ENCODE measurements around the gene EGFL7. TPM values are rescaled to one million over a fixed set of nuclear protein-coding genes. Genes with fewer than 3 reads are reported as not detected.

The EGFL7 gene
- total and polyA plus RNA-seq, 2 of the 13 experiments (the other 11 are each of a cell fraction or from before 2014, with no cell fraction given): 0.20 to 5.1 TPM

DNA sequence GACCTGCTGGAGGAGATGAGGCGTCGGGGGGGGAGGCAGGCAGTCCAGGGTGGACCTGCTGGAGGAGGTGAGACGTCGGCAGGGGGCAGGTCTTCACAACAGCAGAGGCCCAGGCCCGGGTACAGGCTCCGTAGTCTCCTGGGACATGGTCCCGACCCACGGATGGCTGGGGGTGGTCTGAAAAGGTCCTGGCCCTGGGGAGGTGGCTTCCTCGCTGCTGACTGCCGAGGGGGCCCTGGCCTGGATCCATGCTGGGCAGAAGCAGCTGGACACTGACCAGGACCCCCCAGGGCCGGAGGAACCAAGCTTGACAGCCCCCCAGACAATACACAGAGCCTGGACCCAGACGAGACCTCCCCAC, 8.5 kb downstream of the EGFL7 start:
- peaks cover 48% of the 10 kb centered on the region for H3K4me1 ChIP-seq (ENCODE audit: insufficient read depth, low read length)
- in situ Hi-C loops (cut with HindIII; ENCODE audit: extremely low pct_ligation_motif_present, low pct_unique_long_range_greater_than_20kb): no loop called here
- no peak for TF ChIP-seq SMC3 (IDR thresholded peaks at IDR 0.05; ENCODE audit: low read length)
- TF ChIP-seq PHB2 (IDR thresholded peaks at IDR 0.05; ENCODE audit: partially characterized antibody): no peak
- no peak for TF ChIP-seq RNF2 (conservative IDR thresholded peaks at IDR 0.05; ENCODE audit: low read depth)
- TF ChIP-seq SNAPC2 (CRISPR knock-in tag; IDR thresholded peaks at IDR 0.05): no peak
- no peak for TF ChIP-seq KLF13 (CRISPR knock-in tag; IDR thresholded peaks at IDR 0.05)
- TF ChIP-seq, protein P1, sequence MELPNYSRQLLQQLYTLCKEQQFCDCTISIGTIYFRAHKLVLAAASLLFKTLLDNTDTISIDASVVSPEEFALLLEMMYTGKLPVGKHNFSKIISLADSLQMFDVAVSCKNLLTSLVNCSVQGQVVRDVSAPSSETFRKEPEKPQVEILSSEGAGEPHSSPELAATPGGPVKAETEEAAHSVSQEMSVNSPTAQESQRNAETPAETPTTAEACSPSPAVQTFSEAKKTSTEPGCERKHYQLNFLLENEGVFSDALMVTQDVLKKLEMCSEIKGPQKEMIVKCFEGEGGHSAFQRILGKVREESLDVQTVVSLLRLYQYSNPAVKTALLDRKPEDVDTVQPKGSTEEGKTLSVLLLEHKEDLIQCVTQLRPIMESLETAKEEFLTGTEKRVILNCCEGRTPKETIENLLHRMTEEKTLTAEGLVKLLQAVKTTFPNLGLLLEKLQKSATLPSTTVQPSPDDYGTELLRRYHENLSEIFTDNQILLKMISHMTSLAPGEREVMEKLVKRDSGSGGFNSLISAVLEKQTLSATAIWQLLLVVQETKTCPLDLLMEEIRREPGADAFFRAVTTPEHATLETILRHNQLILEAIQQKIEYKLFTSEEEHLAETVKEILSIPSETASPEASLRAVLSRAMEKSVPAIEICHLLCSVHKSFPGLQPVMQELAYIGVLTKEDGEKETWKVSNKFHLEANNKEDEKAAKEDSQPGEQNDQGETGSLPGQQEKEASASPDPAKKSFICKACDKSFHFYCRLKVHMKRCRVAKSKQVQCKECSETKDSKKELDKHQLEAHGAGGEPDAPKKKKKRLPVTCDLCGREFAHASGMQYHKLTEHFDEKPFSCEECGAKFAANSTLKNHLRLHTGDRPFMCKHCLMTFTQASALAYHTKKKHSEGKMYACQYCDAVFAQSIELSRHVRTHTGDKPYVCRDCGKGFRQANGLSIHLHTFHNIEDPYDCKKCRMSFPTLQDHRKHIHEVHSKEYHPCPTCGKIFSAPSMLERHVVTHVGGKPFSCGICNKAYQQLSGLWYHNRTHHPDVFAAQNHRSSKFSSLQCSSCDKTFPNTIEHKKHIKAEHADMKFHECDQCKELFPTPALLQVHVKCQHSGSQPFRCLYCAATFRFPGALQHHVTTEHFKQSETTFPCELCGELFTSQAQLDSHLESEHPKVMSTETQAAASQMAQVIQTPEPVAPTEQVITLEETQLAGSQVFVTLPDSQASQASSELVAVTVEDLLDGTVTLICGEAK (IDR thresholded peaks at IDR 0.05): no peak
- TF ChIP-seq, protein P1 (CRISPR knock-in tag; IDR thresholded peaks at IDR 0.05): 0 out of 2 replicates have a peak, but pooled peaks have one; percentile 21
- TF ChIP-seq KLF12 (CRISPR knock-in tag; IDR thresholded peaks at IDR 0.05; ENCODE audit: borderline replicate concordance): no peak
- TF ChIP-seq FOXO4 (CRISPR knock-in tag; conservative IDR thresholded peaks at IDR 0.05): no peak
- TF ChIP-seq, protein P2, sequence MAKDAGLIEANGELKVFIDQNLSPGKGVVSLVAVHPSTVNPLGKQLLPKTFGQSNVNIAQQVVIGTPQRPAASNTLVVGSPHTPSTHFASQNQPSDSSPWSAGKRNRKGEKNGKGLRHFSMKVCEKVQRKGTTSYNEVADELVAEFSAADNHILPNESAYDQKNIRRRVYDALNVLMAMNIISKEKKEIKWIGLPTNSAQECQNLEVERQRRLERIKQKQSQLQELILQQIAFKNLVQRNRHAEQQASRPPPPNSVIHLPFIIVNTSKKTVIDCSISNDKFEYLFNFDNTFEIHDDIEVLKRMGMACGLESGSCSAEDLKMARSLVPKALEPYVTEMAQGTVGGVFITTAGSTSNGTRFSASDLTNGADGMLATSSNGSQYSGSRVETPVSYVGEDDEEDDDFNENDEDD (CRISPR knock-in tag; IDR thresholded peaks at IDR 0.05; ENCODE audit: borderline replicate concordance): no peak
- TF ChIP-seq, protein P3, sequence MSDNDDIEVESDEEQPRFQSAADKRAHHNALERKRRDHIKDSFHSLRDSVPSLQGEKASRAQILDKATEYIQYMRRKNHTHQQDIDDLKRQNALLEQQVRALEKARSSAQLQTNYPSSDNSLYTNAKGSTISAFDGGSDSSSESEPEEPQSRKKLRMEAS (IDR thresholded peaks at IDR 0.05): no peak
- no peak for TF ChIP-seq HHEX (CRISPR knock-in tag; IDR thresholded peaks at IDR 0.05)
- no peak for TF ChIP-seq RBFOX2 (IDR thresholded peaks at IDR 0.05; ENCODE audit: low read depth, low read length)
- no peak for TF ChIP-seq ATRX (CRISPR knock-in tag; IDR thresholded peaks at IDR 0.05; ENCODE audit: borderline replicate concordance)
- TF ChIP-seq RBM39 (IDR thresholded peaks at IDR 0.05; ENCODE audit: low read depth, low read length, poor library complexity, severe bottlenecking): peak; percentile 28
- H3K27ac ChIP-seq (ENCODE audit: extremely low read length, insufficient read depth, low read length): no peak overlapping the region
- H3K36me3 ChIP-seq (replicated peaks in 1 of 2; ENCODE audit: control insufficient read depth in 1 of 2, insufficient read depth in 2 of 2, low read length in 2 of 2): no peaks in the 10 kb centered on the region
- POLR2A ChIA-PET: interaction anchor here (1.7 to 2.4 kb wide), 3 partner anchors 22 to 58 kb away, joined by 7 to 8 read pairs (median 7); no protein-coding TSS in a partner anchor
- no peak overlapping the region for H2AFZ ChIP-seq (ENCODE audit: low read length)
- no peaks in the 10 kb centered on the region for H3K79me2 ChIP-seq (ENCODE audit: insufficient read depth, low read length)
- H3K4me2 ChIP-seq (ENCODE audit: low read depth, low read length): peak overlapping the region; percentile 60; the same call in 1 of the 2 replicates
- intact Hi-C loops (cut with micrococcal nuclease; ENCODE audit: unreplicated experiment): no loop called here
- DNase-seq (ENCODE audit: low spot score) (no peak), FAIRE-seq (no peak), ATAC-seq (no peak)
- 30% methylated on average over 2 of the region's 12 CpGs for WGBS (ENCODE audit: low lambda C conversion rate)
- H3K9ac ChIP-seq (ENCODE audit: insufficient read depth, low read depth, low read length): no peak overlapping the region
- H3K9me3 ChIP-seq (ENCODE audit: low read length): no peaks in the 10 kb centered on the region
- no TSS peak for BruUV-seq (replicated peaks)
- peaks cover 3% of the 10 kb centered on the region; the same call in 1 of the 2 replicates for H4K20me1 ChIP-seq (ENCODE audit: insufficient read depth, low read length)
- CTCF ChIA-PET (ENCODE audit: low intra/inter-chr PET ratio, low total read pairs): no interaction called here
- H3K4me3 ChIP-seq (replicated peaks in 1 of 3; ENCODE audit: insufficient read depth in 1 of 3, low read depth in 2 of 3, low read length in 3 of 3): no peak overlapping the region
- peaks cover 15 to 43% of the 10 kb centered on the region in 2 experiments; a peak in 3 of 5 replicates for H3K27me3 ChIP-seq (ENCODE audit: control insufficient read depth in 1 of 2, insufficient read depth in 2 of 2, low read length in 2 of 2)

Measured in HepG2 (cell line).